ENCODE results near the gene EHD1. TPM values are rescaled to one million over a fixed set of nuclear protein-coding genes. Genes with fewer than 3 reads are reported as not detected.

The EHD1 gene
- total RNA-seq, 1 donor from 2014 or later, result 133 TPM

GRCh38 chr11:64911142-64911541 is 32.7 kb upstream of the EHD1 start:
- intact Hi-C loops (cut with micrococcal nuclease), result no loop called here

- intact Hi-C loops (cut with micrococcal nuclease), result no loop called here
Measured at GRCh38 chr11:64910451-64911093, 32.2 kb upstream of the EHD1 start.

GRCh38 chr11:64909653-64910343 is 31.4 kb upstream of the EHD1 start:
- intact Hi-C loops (cut with micrococcal nuclease), result no loop called here

- intact Hi-C loops (cut with micrococcal nuclease), result no loop called here
Measured at GRCh38 chr11:64908766-64909165, 30.3 kb upstream of the EHD1 start.

GRCh38 chr11:64906314-64906635 is 27.9 kb upstream of the EHD1 start:
- intact Hi-C loops (cut with micrococcal nuclease), result no loop called here

- intact Hi-C loops (cut with micrococcal nuclease), result no loop called here
Measured at GRCh38 chr11:64905516-64906313, 27.3 kb upstream of the EHD1 start.

- intact Hi-C loops (cut with micrococcal nuclease), result no loop called here
Measured at GRCh38 chr11:64903291-64903833, 24.9 kb upstream of the EHD1 start.

- intact Hi-C loops (cut with micrococcal nuclease), result no loop called here
Measured at GRCh38 chr11:64902102-64902900, 23.9 kb upstream of the EHD1 start.

GRCh38 chr11:64900774-64901173 is 22.4 kb upstream of the EHD1 start:
- intact Hi-C loops (cut with micrococcal nuclease), result no loop called here

- intact Hi-C loops (cut with micrococcal nuclease), result no loop called here
Measured at GRCh38 chr11:64900263-64900678, 21.9 kb upstream of the EHD1 start.

- intact Hi-C loops (cut with micrococcal nuclease), result no loop called here
Measured at GRCh38 chr11:64898541-64898940, 20.1 kb upstream of the EHD1 start.

- intact Hi-C loops (cut with micrococcal nuclease), result no loop called here
Measured at GRCh38 chr11:64898076-64898445, 19.6 kb upstream of the EHD1 start.

GRCh38 chr11:64897381-64898075 is 19.1 kb upstream of the EHD1 start:
- intact Hi-C loops (cut with micrococcal nuclease), result no loop called here

GRCh38 chr11:64896448-64897022 is 18.1 kb upstream of the EHD1 start:
- intact Hi-C loops (cut with micrococcal nuclease), result no loop called here

GRCh38 chr11:64894812-64895452 is 16.5 kb upstream of the EHD1 start:
- intact Hi-C loops (cut with micrococcal nuclease), result loop anchor here (1.0 kb wide), 1 partner anchor 48 kb away; no protein-coding TSS in a partner anchor

GRCh38 chr11:64894070-64894811 is 15.8 kb upstream of the EHD1 start:
- intact Hi-C loops (cut with micrococcal nuclease), result loop anchor here (1.0 kb wide), 1 partner anchor 47 kb away; no protein-coding TSS in a partner anchor

- intact Hi-C loops (cut with micrococcal nuclease), result loop anchor here (1.0 kb wide), 1 partner anchor 46 kb away; no protein-coding TSS in a partner anchor
Measured at GRCh38 chr11:64893194-64894069, 15.0 kb upstream of the EHD1 start.

- intact Hi-C loops (cut with micrococcal nuclease), result no loop called here
Measured at GRCh38 chr11:64892838-64893193, 14.4 kb upstream of the EHD1 start.

All from T-helper 1 cell treated with Interleukin-12 subunit alpha and Interleukin-12 subunit beta and Interleukin-4 antibody, amounts not matched to agents 30 ng/mL and 1 ng/mL, for 36 hours (primary cell).